ENCODE results near the gene SPATA2.

DNA sequence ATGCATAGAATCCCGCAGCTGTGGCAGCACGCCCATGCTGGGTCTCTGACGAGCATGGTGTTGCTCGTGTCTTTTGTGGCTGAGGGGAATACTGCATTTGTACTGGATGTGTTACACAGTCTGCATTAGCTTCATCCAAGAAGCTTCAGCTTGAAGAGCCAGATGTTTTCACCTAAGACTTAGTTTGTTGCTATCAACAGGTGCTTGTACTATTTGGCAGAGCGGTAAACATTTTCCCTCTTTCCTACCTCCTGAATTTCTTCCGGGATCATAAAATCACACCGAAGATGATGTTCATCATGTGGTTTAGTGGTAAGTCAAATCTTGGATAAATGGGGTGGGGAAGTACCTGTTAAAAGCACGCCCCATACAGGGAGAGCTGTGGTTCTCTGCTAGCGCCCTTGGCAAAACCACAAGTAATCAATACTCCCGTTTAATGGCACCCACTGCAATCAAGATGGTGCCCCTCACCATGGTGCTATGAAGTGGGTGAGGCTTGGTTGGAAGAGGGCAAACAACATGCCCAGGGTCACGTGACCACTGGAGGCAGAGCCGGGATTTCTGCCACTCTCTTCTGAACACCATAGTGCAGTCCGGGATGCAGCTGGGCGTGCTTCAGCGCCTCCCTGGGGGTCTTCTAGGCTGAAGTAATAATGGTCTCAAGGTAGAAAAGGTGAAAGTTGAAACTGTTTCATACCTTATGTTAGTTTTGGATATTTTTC, 34.4 kb downstream of the SPATA2 start:
- TF ChIP-seq CTCF (IDR thresholded peaks at IDR 0.05), result no peak
- no peak for TF ChIP-seq EZH2 (IDR thresholded peaks at IDR 0.05)
